Subcutaneous abdominal adipose tissue (tissue), 5 donors: Measurements from ENCODE around the gene HBA1.

Experiments used
- H3K27ac ChIP-seq: one replicate; pipeline ENCODE4 v1.7.0; 2013; ENCODE audit warnings: low read depth, mild to moderate bottlenecking, inconsistent platforms, low read length, moderate library complexity
- H3K27me3 ChIP-seq, 5 donors: one replicate each; pipeline ENCODE4 v1.7.0; 2013; ENCODE audit warnings: low read length in 5 of 5, inconsistent platforms in 1 of 5; ENCODE audit not compliant: control insufficient read depth in 5 of 5, insufficient read depth in 4 of 5
- H3K36me3 ChIP-seq, 5 donors: one replicate each; pipeline ENCODE4 v1.7.0; 2013; ENCODE audit warnings: low read length in 5 of 5; ENCODE audit not compliant: control insufficient read depth in 5 of 5, insufficient read depth in 5 of 5
- H3K4me1 ChIP-seq, 5 donors: one replicate each; pipeline ENCODE4 v1.7.0; 2013; ENCODE audit warnings: low read length in 5 of 5, mild to moderate bottlenecking in 3 of 5, moderate library complexity in 1 of 5; ENCODE audit not compliant: control insufficient read depth in 5 of 5, insufficient read depth in 5 of 5
- H3K4me3 ChIP-seq, 5 donors: one replicate each; pipeline ENCODE4 v1.7.0; 2013; ENCODE audit warnings: low read length in 5 of 5, low read depth in 1 of 5
- H3K9ac ChIP-seq, 5 donors: one replicate each; pipeline ENCODE4 v1.7.0; 2013; ENCODE audit warnings: low read length in 5 of 5, mild to moderate bottlenecking in 4 of 5, moderate library complexity in 3 of 5
- H3K9me3 ChIP-seq, 5 donors: one replicate each; pipeline ENCODE4 v1.7.0; 2013; ENCODE audit warnings: low read length in 5 of 5; ENCODE audit not compliant: control insufficient read depth in 5 of 5
- donor health status: healthy.
- donor health status: healthy.
- donor health status: healthy.
- donor health status: healthy.
- donor health status: healthy.

The HBA1 gene

DNA sequence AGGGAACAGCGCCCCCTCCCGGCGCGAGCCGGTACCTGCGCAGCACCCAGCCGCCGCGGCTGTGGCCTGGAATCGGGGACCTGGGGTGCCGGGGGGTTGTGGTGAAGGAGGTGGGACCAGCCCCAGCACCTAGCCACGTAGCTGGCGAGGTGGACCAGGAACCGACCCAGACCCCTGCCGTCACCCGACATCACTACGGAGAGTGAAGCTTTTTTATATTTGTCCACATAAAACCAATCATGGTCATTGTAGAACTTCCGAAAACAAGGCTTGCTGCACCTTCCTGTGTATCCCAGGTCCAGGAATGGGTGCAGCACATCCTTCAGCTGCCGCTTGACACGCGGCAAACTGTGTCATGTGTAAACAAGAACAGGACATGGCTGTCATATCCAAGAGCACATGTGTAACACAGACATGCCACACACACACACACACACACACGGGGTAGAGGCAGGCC is 5.1 kb downstream of the HBA1 start:
- Histone ChIP-seq H3K9me3 (no peaks in the 10 kb centered on the region), H3K27ac (no peak overlapping the region), H3K36me3 (peaks cover 0 to 10% (median 4%) of the 10 kb centered on the region in 5 donors), H3K4me1 (peaks cover 0 to 21% (median 13%) of the 10 kb centered on the region in 5 donors), H3K4me3 (peak overlapping the region in 1 of 5 donors; percentile 62), H3K9ac (no peak overlapping the region), H3K27me3 (peaks cover 18 to 32% (median 25%) of the 10 kb centered on the region in 5 donors)

DNA sequence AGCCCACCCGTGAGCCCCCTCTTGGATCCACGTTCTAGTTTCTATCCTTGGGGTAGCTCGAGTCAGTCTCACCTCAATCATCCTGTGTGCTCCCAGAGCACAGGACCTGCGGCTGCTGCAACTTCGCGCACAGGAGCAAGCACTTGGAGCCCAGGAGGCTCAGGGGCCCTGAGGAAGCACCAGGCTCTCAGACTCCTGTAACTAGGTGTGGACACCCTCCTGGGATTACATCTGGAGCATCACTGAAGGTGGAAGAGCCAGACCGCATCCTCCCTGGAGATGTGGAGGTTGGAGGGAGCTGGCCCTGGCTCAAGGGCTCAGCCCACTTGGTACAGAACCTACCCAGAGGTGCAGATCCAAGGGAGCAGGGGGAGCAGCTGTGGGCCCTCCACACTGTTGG is 6.5 kb downstream of the HBA1 start:
- no peak overlapping the region for H3K4me3 ChIP-seq
- no peak overlapping the region for H3K27ac ChIP-seq
- no peaks in the 10 kb centered on the region for H3K9me3 ChIP-seq
- no peak overlapping the region for H3K9ac ChIP-seq
- peaks cover 0 to 21% (median 13%) of the 10 kb centered on the region in 5 donors for H3K4me1 ChIP-seq
- H3K27me3 ChIP-seq = peaks cover 12 to 24% (median 16%) of the 10 kb centered on the region in 5 donors
- H3K36me3 ChIP-seq = peaks cover 0 to 20% (median 13%) of the 10 kb centered on the region in 5 donors

DNA sequence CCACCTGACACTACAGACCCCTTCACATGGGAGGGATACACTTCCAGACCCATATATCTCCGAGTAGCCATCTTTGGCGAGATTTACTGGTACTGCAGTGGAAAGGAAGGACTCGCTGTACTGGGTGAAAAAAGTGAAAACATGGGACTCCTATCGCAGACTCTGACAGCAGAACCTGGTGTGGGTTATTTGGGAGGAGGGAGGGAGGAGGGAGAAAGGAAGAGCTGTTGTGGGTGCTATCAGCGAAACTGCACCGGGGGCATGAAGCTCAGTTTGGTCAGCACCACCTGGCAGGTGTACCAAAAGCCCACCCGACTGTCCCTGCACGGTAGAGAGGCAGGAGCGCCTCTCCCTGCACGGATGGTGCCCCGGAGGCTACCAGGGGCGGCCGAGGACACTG is 8.7 kb downstream of the HBA1 start:
- H3K4me3 ChIP-seq = no peak overlapping the region
- H3K27ac ChIP-seq = no peak overlapping the region
- peaks cover 0 to 6% (median 3%) of the 10 kb centered on the region in 5 donors for H3K27me3 ChIP-seq
- peaks cover 0 to 41% (median 33%) of the 10 kb centered on the region in 5 donors for H3K36me3 ChIP-seq
- peaks cover 0 to 16% (median 13%) of the 10 kb centered on the region in 5 donors for H3K4me1 ChIP-seq
- no peaks in the 10 kb centered on the region for H3K9me3 ChIP-seq
- H3K9ac ChIP-seq = no peak overlapping the region

DNA sequence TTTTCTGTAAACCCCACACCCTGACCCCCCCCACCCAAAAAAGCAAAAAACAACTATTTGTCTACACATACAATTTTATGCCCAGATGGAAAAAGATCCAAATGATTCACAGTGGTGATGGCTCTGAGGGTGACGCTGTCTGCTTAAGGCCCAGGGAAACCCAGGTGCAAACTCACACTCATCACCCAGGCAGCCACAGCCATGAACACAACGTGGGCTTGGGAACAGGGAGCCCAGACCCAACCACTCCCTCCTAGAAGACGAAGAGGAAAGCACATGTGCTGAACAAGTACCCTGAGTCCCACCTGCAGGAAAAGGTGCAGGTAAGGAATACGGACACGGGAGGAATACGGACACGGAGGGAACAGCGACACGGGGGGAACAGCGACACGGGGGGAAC is 9.2 kb downstream of the HBA1 start:
- H3K4me3 ChIP-seq = no peak overlapping the region
- peaks cover 0 to 3% (median 0%) of the 10 kb centered on the region in 5 donors for H3K27me3 ChIP-seq
- H3K4me1 ChIP-seq = peaks cover 0 to 11% (median 9%) of the 10 kb centered on the region in 5 donors
- H3K36me3 ChIP-seq = peaks cover 0 to 46% (median 37%) of the 10 kb centered on the region in 5 donors
- H3K9me3 ChIP-seq = no peaks in the 10 kb centered on the region
- no peak overlapping the region for H3K9ac ChIP-seq
- no peak overlapping the region for H3K27ac ChIP-seq

DNA sequence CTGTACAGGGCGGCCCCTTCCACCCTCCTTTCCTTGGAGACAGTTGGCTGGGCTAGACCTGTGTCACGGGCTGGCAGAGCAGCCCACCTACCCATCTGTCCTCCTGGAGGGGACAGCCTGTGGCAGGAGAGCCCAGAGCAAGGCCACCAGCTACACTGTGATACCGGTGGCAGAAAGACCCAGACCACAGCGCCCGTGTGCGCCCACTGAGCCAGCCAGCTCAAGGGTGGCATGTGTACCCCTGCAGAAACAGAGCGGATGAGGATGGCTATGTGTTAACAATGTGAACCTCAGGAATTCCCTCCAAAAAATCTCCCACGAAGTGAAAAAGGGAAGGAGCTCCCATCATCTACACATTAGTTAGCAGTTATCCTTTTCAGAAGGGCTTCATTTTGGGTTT is 10.8 kb downstream of the HBA1 start:
- no peak overlapping the region for H3K9ac ChIP-seq
- no peak overlapping the region for H3K4me3 ChIP-seq
- H3K27me3 ChIP-seq = no peaks in the 10 kb centered on the region
- H3K9me3 ChIP-seq = no peaks in the 10 kb centered on the region
- peaks cover 0 to 62% (median 53%) of the 10 kb centered on the region in 5 donors for H3K36me3 ChIP-seq
- no peaks in the 10 kb centered on the region for H3K4me1 ChIP-seq
- H3K27ac ChIP-seq = no peak overlapping the region

DNA sequence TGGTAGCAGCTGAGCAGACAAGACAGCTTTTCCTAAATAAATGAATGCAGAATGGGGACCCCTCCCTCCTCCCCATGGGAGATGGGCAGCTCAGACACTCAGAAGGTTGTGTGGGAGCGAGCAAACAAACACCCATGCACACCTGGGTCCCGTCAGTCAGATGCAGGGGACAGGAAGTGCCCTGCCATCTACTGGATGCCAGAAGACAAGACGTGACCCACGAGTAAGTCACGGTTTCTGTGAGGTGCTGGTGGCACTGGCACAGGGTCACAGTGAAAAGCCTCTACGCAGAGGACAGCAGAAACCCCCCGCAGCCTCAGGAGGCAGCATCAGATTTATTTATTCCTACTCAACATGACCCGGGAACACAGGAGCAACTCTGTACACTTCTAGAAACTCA is 12.2 kb downstream of the HBA1 start:
- peaks cover 0 to 75% (median 59%) of the 10 kb centered on the region in 5 donors for H3K36me3 ChIP-seq
- no peaks in the 10 kb centered on the region for H3K27me3 ChIP-seq
- H3K4me3 ChIP-seq = no peak overlapping the region
- H3K9me3 ChIP-seq = no peaks in the 10 kb centered on the region
- peak overlapping the region in 1 of 5 donors; percentile 17 for H3K9ac ChIP-seq
- no peak overlapping the region for H3K27ac ChIP-seq
- no peaks in the 10 kb centered on the region for H3K4me1 ChIP-seq

DNA sequence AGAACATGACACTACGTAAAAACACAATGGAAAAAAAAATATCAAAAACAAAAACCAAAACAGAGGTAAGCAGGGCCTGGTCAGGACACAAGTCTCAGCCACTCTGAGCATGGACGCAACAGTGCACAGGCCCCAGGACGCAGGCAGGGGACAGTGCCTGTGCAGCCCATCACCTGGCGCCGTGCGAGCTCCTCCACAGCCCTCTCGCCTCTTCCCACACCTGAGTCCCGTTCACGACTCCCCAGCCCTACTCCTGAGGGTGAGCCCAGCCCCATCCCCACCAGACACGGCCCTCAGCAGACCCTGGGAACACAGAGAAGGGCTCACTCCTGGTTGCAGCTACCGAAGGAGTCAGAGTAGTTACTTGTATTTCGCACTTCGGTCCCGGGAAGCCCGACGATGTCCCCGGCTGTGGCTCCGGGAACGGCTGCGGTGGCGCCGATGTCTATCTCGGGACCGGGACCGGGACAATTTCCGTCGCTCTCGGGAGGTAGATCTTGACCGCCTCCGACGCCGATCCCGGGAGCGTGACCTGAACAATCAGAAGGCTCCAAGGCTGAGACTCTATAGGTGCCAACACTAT is 13.2 kb downstream of the HBA1 start:
- no peaks in the 10 kb centered on the region for H3K4me1 ChIP-seq
- no peak overlapping the region for H3K4me3 ChIP-seq
- no peak overlapping the region for H3K9ac ChIP-seq
- H3K27me3 ChIP-seq = no peaks in the 10 kb centered on the region
- no peaks in the 10 kb centered on the region for H3K9me3 ChIP-seq
- H3K36me3 ChIP-seq = peaks cover 2 to 84% (median 68%) of the 10 kb centered on the region in 5 donors
- H3K27ac ChIP-seq = no peak overlapping the region

DNA sequence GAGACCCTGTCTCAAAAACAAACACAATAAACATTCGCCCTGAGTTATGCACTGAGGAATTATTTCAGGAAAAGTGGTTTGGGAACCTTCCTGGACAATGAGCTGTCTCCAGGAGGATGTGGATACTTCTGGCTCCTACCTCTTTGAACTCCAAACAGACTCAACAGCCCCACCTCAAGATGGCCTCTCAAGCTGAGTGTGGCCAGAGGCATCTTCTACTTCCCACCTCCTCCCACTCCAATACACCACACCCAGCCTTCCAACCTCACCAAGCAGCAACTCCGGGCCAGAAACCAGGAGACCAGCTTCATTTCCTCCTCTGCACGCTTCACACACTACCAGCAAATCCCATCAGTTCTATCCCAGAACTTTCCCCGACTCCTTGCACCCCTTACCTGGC is 15.4 kb downstream of the HBA1 start:
- H3K9me3 ChIP-seq = no peaks in the 10 kb centered on the region
- no peaks in the 10 kb centered on the region for H3K27me3 ChIP-seq
- H3K4me3 ChIP-seq = no peak overlapping the region
- no peak overlapping the region for H3K9ac ChIP-seq
- no peak overlapping the region for H3K27ac ChIP-seq
- H3K36me3 ChIP-seq = peaks cover 4 to 95% (median 84%) of the 10 kb centered on the region in 5 donors
- no peaks in the 10 kb centered on the region for H3K4me1 ChIP-seq

DNA sequence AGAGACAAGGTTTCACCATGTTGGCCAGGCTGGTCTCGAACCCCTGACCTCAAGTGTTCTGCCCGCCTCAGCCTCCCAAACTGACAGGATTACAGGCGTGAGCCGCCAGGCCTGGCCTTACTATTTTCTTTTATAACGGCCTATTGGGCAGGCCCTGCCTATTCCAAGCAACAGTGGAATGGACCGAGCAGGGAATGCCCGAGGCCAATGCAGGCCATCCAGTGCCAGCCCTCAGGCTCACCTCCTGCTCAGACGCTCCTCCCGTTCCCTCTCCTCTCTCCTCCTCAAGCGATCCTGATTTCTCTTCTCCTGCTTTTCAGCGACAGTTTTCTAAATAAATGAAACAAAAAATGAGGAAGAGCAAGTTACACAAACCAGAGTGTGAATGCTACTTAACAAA is 16.2 kb downstream of the HBA1 start:
- Histone ChIP-seq H3K27me3 (no peaks in the 10 kb centered on the region), H3K4me1 (peaks cover 0 to 2% (median 0%) of the 10 kb centered on the region in 5 donors), H3K4me3 (no peak overlapping the region), H3K9me3 (no peaks in the 10 kb centered on the region), H3K27ac (no peak overlapping the region), H3K9ac (no peak overlapping the region), H3K36me3 (peaks cover 4 to 97% (median 83%) of the 10 kb centered on the region in 5 donors)

DNA sequence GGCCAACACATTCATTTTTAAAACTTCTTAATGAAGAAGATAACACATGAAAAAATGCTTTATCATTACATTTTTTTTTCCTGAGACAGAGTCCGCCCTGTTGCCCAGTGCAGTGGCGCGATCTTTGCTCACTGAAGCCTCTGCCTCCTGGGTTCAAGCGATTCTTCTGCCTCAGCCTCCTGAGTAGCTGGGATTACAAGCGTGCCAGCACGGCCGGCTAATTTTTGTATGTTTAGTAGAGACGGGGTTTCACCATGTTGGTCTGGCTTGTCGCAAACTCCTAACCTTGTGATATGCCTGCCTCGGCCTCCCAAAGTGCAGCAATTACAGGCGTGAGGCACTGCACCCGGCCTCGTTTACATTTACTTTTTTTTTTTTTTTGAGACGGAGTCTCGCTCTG is 17.0 kb downstream of the HBA1 start:
- H3K36me3 ChIP-seq = peaks cover 6 to 97% (median 84%) of the 10 kb centered on the region in 5 donors
- H3K27ac ChIP-seq = no peak overlapping the region
- peaks cover 0 to 2% (median 0%) of the 10 kb centered on the region in 5 donors for H3K4me1 ChIP-seq
- H3K4me3 ChIP-seq = no peak overlapping the region
- no peaks in the 10 kb centered on the region for H3K27me3 ChIP-seq
- no peak overlapping the region for H3K9ac ChIP-seq
- no peaks in the 10 kb centered on the region for H3K9me3 ChIP-seq
